NOMO-1 treated with dmso at 0.1 percent for 144 hours (cell line): ENCODE results near the gene ASCL3.
A peak's percentile ranks its signal among the peaks of the same experiment; 100 is the strongest.
"Not testable (repeated sequence)": the region's sequence is repeated elsewhere in the genome, so short reads cannot be mapped to it uniquely, and the experiment has no call there.

ENCODE experiments used
- DNase-seq: peaks from one replicate; lab custom pipeline; 2025; ENCODE audit not compliant: unreplicated experiment; lab: John Stamatoyannopoulos, UW

Gene ASCL3, protein sequence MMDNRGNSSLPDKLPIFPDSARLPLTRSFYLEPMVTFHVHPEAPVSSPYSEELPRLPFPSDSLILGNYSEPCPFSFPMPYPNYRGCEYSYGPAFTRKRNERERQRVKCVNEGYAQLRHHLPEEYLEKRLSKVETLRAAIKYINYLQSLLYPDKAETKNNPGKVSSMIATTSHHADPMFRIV

DNA sequence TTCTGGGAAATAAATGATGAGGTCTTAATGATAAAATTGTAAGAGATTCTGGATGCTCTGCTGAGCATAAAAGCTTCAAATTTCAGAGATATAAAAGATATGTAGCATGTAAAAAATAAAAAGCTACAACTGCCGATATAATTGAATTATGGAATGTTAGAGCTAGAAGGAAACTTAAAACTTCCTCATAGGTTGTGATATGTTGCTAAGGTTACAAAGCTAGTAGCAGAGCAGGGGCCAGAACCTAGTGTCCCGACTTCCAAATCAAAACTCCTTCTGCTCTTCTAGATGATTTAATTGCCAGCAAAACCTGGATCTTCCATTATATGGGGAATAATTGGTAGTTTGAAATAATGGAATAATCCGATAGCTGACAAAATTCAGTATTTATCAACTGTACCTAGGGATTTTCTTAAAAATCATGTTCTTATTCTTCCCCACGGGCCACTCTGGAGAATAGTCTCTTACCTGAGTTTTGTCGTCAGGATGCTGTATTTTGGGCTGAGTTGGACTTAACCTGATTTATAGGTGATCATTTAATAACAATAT lies at the start of gene ASCL3:
TSS of gene ASCL3 (minus strand) at position 499 of the 549 bp plus-strand sequence. CDS start 4,855 bp downstream, outside the sequence.
- no peak for DNase-seq

DNA sequence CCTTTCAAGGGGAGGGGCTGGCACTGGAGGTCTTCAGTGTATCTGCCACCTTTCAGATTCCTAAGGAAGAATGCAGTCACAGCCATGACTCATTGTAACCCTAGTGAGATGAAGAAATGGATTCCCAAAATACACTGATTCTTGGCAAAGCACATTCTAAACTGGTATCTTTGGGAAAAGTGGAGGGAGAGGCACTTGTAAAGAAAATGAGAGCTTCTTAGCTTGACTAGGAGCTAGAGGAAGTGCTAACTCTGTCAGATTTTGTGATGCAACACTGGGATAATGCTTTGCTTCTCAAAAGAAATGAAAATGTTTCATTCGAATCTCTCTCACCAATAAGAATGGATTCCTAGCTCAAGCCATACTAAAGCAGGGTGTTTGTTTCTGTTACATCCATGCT lies 46.6 kb upstream of the ASCL3 start:
- DNase-seq = peak; percentile 12

DNA sequence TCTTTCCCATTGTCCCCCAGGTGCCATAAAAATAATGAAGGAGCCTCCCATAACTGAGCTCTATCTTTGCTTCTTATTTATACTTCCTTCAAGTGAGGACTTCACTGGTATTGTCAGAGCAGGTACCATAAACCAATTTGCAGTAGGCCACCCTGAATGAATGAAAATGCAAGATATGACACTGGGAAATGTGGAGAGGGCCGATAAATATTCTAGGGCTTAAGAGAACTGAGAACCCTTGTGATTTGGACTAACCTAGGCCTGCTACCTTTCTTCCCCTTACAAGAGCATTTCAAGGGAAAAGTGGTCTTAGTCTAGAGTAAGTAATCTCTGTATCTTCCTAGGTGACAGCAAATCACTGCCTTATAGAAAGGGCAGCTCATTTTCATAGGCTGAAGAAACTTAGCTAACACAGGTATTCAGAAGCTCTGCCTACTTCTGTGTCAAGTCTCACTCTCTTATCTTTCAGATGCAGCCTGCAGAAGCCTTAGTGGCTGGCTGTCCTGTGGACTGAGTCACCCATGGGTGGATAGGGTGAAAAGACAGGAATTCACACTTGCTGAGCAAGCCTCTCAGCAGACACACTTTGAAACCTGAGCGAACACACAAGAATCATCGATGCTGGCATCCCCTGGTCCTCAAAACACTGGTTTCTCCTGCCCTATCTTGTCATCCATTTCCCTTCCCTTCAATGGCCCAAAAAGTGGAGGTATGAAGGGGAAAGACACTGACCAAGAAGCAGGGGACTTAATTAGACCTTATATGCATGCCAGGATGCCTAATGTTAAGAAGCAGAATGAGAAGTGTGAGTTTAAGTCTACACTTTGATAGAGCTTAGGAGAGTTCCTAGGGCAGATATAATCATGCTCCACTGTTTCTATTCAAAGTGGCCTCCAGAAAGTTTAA lies 45.8 kb upstream of the ASCL3 start:
- DNase-seq = no peak

DNA sequence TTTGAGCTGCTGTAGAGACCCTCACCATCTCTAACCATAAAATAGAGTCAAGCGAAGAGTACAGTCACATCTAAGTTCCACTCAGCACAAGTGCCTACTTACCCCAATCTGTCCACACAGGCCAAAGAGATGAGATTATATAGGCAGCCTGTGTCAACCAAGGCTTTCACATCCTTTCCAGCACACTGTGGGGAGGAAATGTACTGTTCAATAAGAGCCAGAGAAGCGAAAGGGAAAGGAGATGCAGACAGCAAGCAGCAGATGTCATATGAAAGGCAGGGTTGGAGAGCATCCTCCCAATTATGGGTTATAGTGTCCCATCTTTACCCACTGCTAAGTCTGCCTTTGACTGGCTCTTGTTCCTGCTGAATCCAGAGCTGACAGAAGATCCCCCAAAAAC lies 44.6 kb upstream of the ASCL3 start:
- DNase-seq = no peak

DNA sequence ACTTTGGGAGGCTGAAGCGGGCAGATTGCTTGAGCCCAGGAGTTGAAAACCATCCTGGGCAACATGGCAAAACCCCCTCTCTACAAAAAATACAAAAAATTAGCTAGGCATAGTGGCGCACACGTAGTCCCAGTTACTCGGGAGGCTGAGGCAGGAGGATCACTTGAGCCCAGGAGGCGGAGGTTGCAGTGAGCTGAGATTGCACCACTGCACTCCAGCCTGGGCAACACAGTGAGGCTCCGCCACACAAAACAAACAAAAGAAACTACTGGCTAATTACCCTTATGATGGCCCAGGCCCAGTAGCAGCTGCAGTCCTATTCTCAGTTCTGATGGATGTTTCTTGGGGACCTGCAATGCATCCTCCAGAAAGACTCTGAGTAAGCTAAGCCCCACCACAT lies 44.0 kb upstream of the ASCL3 start:
- DNase-seq = not testable (repeated sequence)

DNA sequence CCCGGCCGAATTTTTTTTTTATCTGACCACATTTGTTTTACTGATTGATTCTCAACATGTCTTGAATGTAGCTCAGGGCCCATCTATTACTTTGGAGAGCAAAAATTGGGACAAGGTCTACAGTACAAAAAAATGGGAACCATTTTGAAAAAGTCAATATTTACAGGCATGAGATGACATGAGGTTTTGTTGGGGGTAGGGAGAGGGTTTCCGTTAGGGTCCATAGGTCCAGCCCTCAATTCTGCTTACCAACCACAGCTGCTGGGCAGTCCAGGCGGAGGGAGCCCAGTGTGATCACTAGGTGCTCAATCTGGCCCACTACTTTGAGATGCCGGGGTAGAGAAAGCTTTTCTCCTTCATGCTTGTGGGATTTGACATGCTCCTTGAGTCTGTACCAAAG lies 42.6 kb upstream of the ASCL3 start:
- no peak for DNase-seq

DNA sequence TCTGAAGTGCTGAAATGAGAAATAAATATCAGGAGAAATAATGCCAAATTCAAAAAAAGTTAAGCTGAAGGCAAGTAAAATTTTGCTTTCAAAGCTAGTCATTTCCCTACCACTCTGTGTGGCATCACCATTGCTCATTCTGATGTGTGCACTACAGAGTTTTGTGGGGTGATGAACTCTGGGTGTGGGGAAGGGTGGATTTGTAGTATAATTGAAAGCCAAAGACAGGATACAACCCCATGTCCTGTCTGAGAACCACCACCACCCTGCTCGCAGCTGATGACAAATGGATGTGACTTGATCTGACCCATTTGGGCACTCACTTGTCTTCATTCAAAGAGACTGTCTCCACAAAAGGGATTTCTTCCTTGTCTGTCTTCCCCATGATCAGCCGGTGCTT lies 40.7 kb upstream of the ASCL3 start:
- no peak for DNase-seq

DNA sequence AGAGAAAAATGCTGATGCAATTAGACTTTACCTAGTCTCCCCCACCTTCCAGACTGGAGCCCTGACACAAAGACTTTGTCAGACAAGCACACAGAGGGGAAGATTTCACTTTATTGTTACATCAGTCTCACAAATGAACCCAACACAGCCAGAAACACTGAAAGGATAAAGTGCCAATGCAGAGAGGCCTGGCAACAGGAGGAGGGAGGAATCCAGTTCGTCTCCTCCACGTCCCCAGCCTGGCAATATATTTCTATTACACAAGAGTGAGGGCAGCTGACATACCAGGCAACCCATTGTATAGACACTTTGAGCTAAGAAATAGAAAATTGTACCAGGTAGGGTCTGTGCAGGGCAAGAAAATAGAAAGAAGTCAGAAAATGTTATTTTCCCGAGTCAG lies 37.7 kb upstream of the ASCL3 start:
- DNase-seq = no peak

DNA sequence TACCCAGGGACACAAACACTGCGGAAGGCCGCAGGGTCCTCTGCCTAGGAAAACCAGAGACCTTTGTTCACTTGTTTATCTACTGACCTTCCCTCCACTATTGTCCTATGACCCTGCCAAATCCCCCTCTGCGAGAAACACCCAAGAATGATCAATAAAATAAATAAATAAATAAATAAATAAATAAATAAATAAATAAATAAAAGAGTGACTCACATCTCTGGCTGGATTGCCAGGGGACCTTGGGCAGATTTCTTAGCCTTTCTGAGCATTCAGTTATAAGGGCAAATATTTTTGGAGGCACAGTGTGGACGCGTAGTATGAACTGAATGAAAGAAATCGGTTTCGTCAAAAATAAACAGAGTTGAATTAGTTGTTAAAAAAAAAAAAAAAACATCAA lies 36.5 kb upstream of the ASCL3 start:
- DNase-seq = not testable (repeated sequence)

DNA sequence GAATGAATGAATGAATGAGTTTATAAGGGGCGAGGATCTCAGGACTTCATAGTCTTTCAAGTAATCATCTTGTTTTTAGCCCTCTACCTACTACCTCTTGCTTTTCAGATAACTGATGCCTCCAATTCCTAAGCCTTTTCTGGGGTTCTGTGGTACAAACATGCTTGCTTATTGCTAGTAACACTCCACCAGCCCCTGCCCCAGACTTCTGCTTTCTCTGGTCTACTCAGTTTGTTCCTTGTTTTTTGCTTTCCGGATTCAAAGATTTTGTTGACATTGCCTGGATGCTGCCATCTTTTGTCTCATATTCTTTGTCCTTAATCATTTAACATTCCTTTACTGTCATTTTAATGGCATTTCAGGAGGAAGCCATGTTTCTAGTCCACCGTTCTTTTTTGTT lies 30.3 kb upstream of the ASCL3 start:
- peak; percentile 1 for DNase-seq

DNA sequence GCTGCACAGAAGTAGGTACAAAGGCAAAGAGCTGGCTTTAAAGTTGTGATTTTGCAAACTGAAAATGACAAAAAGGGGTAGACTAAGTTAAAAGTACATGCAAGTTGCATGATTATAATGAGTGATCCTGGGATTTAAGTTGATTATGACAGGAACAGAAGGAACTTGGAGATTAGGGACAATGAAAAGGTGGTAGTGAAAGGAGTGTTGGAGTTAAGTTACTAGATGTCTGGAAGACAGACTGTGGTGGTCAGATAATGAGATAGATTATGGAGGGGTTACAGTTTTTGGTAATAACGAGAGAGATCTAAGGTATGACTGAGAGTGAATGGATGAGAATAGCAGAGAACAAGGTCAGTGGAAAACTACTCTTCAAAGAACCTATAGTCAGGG lies 29.1 kb upstream of the ASCL3 start:
- DNase-seq = no peak

DNA sequence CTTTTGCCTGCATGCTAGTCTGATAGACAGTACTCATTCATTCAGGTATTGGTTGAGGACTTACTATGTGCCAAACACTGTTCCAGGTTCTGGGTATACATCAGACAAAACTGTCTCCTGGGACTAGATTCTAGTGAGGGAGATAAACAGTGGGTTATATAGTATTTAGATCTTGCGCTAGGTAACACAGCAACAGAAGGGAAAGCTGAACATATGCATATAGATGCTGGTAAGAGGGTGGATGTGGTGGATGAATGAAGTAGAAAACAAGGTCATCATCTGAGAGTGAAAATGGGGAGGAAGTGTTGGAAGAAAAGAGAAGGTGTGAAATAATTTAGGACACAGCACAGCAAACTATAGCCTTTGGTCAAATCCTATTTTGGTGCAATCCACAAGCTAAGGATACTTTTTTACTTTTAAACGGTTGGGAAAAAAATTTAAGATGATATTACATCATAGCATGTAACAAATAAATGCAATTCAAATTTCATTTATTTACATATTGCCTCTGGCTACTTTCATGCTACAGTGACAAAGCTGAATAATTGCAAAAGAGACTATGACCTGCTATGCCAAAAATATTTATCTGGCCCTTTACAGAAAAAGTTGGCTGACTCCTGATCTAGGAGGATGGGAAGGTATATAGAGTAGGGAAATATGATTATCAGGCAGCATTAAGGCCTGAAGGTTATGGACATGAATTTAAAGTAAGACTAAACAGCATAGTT lies 28.5 kb upstream of the ASCL3 start:
- DNase-seq = no peak

DNA sequence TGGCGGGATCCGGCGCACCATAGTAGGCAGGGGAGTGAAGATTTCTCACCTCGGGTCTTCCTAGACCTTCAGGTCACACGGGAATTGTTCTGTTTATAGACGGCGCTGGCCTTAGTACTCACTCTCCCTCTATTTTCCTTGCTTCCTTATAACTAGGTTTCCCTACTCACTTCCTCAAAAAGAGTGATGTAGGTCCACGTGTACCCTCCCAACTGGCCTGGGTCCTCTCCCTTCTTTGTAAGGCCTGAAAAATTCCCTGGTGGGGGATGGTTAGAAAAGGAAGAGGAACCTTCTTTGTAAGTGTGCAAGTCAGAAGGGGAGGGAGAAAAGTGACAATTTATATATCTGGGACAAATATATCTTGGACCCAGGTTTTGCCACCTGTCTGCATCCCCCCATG lies 24.4 kb upstream of the ASCL3 start:
- DNase-seq = no peak

DNA sequence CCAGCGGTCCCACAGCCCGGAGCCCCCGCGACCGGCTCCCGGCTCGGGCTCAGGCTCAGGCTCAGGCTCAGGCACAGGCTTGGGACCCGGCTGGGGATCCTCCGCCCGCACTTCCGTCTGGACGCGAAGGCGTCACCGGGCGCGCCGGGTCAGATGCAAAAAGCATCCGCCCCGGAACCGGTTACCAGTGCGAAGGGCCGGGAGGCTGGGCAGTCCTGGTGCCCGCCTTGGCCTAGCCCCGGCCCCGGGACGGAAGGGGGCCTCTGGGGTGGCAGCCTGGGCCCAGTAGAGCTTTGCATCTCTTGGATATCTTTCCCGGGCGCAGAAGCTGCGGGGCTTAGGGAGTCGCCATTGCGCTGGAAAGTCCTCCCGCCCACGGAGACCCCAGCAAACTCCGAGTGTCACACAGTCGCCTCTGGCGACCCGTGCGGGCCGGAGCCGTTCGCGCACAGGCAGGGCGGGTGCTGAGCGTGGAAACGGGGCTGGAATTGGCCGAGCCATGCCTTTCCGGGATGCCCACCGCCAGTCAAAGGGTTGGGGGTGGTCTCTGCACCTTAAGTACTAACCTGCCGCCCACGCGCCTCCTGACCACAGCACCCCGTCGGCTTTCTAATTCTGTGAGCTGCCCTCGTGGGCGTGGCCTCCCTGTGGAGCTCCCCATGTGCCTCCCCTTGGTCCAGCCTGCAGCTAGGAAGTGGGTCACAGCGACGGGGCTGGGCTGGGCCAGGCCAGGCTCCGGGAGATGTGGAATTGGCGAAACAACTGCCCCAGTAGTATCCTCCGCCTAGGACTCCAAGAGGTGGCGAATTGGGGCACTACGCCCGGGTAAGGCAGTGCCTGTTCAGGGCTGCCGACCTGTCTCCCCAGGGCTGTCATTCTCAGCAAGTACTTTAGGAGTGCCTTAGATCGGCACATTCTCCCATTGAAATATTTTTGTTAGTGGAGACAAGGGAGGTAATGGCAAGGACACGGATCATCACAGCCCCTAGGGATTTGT lies 21.8 kb upstream of the ASCL3 start, which contains the start of gene TMEM9B:
TSS of gene TMEM9B (minus strand) at position 119 of the 997 bp plus-strand sequence. CDS start 129 bp downstream, outside the sequence.
- DNase-seq = peak; percentile 79

DNA sequence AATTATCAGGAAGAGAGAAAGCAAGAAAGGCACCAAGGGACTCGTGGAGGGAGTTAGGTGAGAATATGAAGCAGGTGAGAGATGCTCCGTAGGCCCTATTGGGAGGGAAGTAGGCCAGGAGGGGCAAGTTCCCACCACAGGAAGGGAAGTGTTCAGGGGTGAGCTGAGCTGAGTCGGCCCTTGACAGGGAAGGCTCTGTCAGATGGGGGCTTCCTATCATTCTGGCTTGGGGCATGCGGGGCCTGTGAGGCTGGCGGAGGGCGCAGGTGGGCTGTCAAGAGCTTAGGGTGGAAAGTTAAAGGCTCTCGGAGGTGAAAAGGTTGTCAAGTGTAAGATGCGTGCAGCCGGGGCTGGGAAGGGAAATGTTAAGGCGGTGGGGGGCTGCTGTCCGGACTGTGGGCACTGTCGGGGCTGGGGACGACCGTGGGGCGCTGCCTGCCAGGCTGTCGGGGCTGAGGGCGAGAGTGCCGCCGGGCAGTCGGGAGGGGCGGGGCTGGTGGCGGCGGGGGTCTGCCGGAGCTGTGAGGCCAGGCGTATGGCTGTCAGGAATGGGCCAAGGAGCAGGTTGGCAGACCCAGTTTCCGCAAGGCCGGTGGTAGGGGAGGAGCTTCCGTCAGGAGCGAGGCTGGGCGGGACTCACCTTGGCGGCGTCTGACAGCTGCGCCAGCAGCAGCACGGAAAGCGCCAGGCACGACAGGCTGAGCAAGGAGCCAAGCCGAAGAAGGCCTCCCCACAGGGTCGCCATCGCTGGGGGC lies 20.9 kb upstream of the ASCL3 start:
- DNase-seq = peak; percentile 63

DNA sequence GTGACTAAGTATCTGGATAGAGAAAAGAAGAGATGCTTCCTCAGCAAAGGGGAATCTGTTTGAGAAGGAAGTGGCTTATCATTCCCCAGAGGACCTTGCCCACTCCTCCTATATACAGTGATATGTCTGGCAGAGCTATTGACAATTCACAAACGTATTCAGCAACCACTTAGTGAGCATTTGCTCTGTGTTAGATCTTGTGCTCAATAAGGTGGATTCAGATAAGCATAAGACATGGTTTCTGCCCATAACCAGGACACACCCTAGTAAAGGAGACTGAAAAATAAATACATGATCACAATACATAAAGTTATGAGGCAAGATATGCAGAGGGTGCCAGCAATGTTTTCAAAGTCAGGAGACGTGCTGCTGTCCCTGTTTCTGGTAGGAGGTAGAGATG lies 20.0 kb upstream of the ASCL3 start:
- DNase-seq = no peak

DNA sequence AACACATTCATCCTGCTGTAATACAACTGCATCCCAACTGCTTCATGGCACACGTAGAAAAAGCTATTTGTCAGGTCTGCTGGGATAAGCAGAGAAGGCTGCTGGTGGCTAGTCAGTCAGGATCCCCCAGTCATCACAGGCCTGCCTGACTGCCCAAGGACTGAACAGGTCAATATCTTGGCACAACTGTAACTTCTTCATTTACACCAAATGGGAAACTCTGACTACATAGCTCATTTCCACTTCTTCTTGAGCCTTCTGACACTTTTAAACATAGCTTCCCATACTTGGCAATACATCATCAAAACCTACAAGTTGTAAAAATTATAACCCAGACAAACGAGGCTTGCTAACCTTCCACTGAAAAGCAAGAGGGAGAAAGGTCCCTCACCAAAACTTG lies 18.6 kb upstream of the ASCL3 start:
- no peak for DNase-seq

DNA sequence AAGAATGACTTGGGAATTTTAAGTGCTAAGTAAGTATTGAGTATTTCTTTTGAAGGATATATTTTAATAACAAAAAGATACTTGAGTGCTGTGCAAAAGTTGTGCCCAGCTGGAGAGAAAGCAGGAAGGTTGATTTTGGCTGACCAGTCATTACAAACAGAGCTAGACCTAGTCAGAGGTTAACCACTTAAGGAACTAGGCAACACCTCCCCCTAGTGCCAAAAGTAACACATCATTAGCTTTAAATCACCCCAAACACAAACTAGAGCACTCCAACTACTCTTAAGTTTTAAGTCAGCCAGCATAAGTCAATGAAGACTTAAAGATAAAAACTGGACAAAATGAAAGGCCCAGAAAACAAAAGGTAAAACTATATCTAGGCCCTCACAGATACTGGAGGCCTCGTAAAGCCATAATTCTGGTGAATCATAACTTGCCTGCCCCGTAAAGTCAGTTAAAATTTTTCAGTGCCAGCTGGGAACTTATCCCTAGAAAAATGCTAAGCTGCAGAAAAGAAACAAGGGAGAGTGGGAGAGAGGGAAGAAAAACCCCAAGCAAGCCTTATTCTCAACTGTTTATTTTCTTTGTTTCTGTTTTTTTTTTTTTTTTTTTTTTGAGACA lies 16.8 kb upstream of the ASCL3 start:
- peak; percentile 10 for DNase-seq

DNA sequence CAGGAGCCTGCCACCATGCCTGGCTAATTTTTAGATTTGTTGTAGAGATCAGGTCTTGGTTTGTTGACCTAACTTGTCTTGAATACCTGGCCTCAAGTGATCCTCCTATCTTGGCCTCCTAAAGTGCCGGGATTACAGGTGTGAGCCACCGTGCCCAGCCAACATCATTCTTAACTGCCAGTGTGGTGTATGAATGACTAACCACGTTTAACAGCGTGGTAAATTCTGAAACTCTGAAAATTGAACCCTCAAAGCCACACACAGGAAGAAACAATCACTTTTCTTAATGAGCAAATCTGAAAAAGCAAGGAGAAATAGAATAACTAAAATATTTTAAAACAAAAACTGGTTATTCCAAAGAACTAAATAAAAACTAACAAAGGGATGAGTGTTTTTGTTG lies 14.0 kb upstream of the ASCL3 start:
- DNase-seq = no peak
